ENCODE data around the gene STOM.

GRCh38 chr9:121367306-121368137 is 2.5 kb downstream of the STOM start:
- TF ChIP-seq CTCF (IDR thresholded peaks at IDR 0.05; ENCODE audit: low read depth, low read length) (no peak), EZH2phosphoT487 (IDR thresholded peaks at IDR 0.05; ENCODE audit: low read depth) (no peak)

Data from OCI-LY3 (cell line).